Astrocyte (in vitro differentiated cells and primary cell): ENCODE results near the gene DIP2C.

Source experiments
- EZH2 ChIP-seq: IDR thresholded peaks from 2 replicates; pipeline ENCODE4 v1.6.1; 2012; ENCODE audit warnings: mild to moderate bottlenecking, low read length, inconsistent platforms; ENCODE audit not compliant: insufficient read depth
- TF ChIP-seq, protein P1 (sequence below): IDR thresholded peaks from 2 replicates; pipeline ENCODE4 v1.5.1; 2011; ENCODE audit warnings: low read depth, mild to moderate bottlenecking, inconsistent platforms, low read length, moderate library complexity; ENCODE audit not compliant: insufficient read depth

DNA sequence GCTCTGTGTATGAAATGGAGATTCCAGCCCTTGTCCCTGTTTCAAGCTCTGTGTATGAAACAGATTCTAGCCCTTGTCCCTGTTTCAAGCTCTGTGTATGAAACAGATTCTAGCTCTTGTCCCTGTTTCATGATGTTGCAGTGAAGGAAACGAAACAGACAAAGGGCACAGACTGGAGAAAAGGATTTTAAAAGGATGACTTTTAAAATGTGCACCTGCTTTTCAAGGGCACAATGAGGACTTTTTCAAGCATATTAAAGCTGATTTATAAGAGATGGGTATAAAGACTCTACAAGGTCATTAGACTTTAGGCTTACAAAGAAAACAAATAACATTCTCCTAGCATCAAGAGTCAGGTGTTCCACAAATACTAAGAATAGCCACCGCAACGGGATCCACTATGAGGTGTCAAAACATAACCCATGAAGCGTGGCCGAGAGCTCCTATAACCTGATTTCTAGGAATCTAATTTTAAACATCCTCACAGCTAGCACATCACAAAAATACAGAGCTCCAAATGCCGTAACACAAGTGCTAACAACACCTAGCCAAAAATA lies 29.0 kb downstream of the DIP2C start:
- TF ChIP-seq, protein P1, sequence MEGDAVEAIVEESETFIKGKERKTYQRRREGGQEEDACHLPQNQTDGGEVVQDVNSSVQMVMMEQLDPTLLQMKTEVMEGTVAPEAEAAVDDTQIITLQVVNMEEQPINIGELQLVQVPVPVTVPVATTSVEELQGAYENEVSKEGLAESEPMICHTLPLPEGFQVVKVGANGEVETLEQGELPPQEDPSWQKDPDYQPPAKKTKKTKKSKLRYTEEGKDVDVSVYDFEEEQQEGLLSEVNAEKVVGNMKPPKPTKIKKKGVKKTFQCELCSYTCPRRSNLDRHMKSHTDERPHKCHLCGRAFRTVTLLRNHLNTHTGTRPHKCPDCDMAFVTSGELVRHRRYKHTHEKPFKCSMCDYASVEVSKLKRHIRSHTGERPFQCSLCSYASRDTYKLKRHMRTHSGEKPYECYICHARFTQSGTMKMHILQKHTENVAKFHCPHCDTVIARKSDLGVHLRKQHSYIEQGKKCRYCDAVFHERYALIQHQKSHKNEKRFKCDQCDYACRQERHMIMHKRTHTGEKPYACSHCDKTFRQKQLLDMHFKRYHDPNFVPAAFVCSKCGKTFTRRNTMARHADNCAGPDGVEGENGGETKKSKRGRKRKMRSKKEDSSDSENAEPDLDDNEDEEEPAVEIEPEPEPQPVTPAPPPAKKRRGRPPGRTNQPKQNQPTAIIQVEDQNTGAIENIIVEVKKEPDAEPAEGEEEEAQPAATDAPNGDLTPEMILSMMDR = no peak
- TF ChIP-seq EZH2 = no peak
